GM10847 (cell line): ENCODE measurements around the gene CARD14.

Source experiments
- POLR2A ChIP-seq: IDR thresholded peaks from 2 replicates; pipeline ENCODE4 v1.6.1; 2011; ENCODE audit not compliant: insufficient read length; ENCODE audit errors: extremely low read depth

The CARD14 gene

GRCh38 chr17:80169784-80170500 lies at the start of gene CARD14:
Gene CARD14, plus strand, starts transcription at chr17:80170030. Its CDS starts 11,409 bp downstream, at chr17:80181439.
- TF ChIP-seq POLR2A, result no peak

- TF ChIP-seq POLR2A, result no peak
Measured at GRCh38 chr17:80122026-80122575, 47.7 kb upstream of the CARD14 start.

- TF ChIP-seq POLR2A, result no peak
Measured at GRCh38 chr17:80122926-80123505, 46.8 kb upstream of the CARD14 start.

GRCh38 chr17:80123791-80124190 lies 46.0 kb upstream of the CARD14 start:
- no peak for TF ChIP-seq POLR2A

- no peak for TF ChIP-seq POLR2A
Measured at GRCh38 chr17:80124351-80124981, 45.4 kb upstream of the CARD14 start.

GRCh38 chr17:80125656-80126448 lies 44.0 kb upstream of the CARD14 start:
- no peak for TF ChIP-seq POLR2A

- TF ChIP-seq POLR2A, result no peak
Measured at GRCh38 chr17:80126449-80126715, 43.4 kb upstream of the CARD14 start.

GRCh38 chr17:80129006-80129565 lies 40.7 kb upstream of the CARD14 start:
- TF ChIP-seq POLR2A, result no peak

GRCh38 chr17:80130992-80131391 lies 38.8 kb upstream of the CARD14 start:
- TF ChIP-seq POLR2A, result no peak

- TF ChIP-seq POLR2A, result no peak
Measured at GRCh38 chr17:80132906-80133625, 36.8 kb upstream of the CARD14 start.

GRCh38 chr17:80133626-80133970 lies 36.2 kb upstream of the CARD14 start:
- no peak for TF ChIP-seq POLR2A

GRCh38 chr17:80137131-80137530 lies 32.7 kb upstream of the CARD14 start:
- no peak for TF ChIP-seq POLR2A

- no peak for TF ChIP-seq POLR2A
Measured at GRCh38 chr17:80138856-80139426, 30.9 kb upstream of the CARD14 start.

GRCh38 chr17:80141463-80142165 lies 28.2 kb upstream of the CARD14 start:
- no peak for TF ChIP-seq POLR2A
